Measurements from ENCODE around the gene KDM6A.

DNA sequence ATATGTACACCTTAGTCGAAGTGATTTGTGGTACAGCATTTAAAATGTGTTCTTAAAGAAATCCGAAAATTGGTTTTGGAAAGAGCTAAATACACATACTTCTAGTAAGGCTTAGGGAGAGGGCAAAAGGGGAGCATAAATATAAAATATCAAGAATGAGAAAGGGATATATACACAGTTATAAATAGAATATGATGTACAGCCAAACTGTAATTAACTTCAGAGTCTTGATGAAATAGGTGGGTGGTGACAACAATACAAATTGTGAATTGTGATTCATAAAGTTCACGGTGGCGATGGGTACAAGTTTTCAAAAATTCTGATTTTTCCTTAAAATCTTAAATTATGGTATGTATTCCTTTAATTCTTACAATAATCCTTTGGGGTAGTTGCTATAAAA is 62.2 kb downstream of the KDM6A start:
- TF ChIP-seq, protein P1, sequence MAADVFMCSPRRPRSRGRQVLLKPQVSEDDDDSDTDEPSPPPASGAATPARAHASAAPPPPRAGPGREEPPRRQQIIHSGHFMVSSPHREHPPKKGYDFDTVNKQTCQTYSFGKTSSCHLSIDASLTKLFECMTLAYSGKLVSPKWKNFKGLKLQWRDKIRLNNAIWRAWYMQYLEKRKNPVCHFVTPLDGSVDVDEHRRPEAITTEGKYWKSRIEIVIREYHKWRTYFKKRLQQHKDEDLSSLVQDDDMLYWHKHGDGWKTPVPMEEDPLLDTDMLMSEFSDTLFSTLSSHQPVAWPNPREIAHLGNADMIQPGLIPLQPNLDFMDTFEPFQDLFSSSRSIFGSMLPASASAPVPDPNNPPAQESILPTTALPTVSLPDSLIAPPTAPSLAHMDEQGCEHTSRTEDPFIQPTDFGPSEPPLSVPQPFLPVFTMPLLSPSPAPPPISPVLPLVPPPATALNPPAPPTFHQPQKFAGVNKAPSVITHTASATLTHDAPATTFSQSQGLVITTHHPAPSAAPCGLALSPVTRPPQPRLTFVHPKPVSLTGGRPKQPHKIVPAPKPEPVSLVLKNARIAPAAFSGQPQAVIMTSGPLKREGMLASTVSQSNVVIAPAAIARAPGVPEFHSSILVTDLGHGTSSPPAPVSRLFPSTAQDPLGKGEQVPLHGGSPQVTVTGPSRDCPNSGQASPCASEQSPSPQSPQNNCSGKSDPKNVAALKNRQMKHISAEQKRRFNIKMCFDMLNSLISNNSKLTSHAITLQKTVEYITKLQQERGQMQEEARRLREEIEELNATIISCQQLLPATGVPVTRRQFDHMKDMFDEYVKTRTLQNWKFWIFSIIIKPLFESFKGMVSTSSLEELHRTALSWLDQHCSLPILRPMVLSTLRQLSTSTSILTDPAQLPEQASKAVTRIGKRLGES (CRISPR knock-in tag; IDR thresholded peaks at IDR 0.05; ENCODE audit: borderline replicate concordance): no peak
- no peak for TF ChIP-seq RAD21 (CRISPR knock-in tag; IDR thresholded peaks at IDR 0.05)
- TF ChIP-seq ZNF121 (CRISPR knock-in tag; IDR thresholded peaks at IDR 0.05): no peak
- no peak for TF ChIP-seq GTF3A (CRISPR knock-in tag; conservative IDR thresholded peaks at IDR 0.05)
